Caco-2 (cell line): ENCODE data around the gene SLC44A5. TPM values are rescaled to one million over a fixed set of nuclear protein-coding genes. Genes with fewer than 3 reads are reported as not detected.

Experiments
- BruUV-seq: library from RNA; stranded (reverse); fragments of 400-500 nt; replicated peaks from 2 replicates; lab custom pipeline; 2021; lab: Mats Ljungman, UMichigan
- CTCF ChIA-PET: fragments of 300-600 bp; sonication (Branson Sonifier 250); formaldehyde crosslinking; loops from one replicate; lab custom pipeline; 2022; ENCODE audit warnings: antibody characterized with exemption; lab: Charles Lee
- POLR2A ChIA-PET: fragments of 300-600 bp; sonication (Branson Sonifier 250); formaldehyde crosslinking; loops from one replicate; lab custom pipeline; 2022; ENCODE audit warnings: antibody characterized with exemption; lab: Charles Lee
- DNase-seq, 2 experiments: peaks; one replicate each; pipeline versions ENCODE4 v3.0.0 to v3.0.0-alpha.2; 2020 to 2022
- H3K27me3 ChIP-seq: replicated peaks from 2 replicates; pipeline ENCODE4 v1.6.0; 2011; ENCODE audit warnings: low read length; ENCODE audit not compliant: control insufficient read depth, insufficient read depth
- H3K36me3 ChIP-seq: 2 replicates; pipeline ENCODE4 v1.5.1; 2011; ENCODE audit warnings: low read length; ENCODE audit not compliant: control insufficient read depth, insufficient read depth
- H3K4me1 ChIP-seq: fragments of 250-450 bp; sonication (Bioruptor Pico); 2 replicates; pipeline ENCODE4 v1.5.1; 2020; ENCODE audit warnings: mild to moderate bottlenecking
- H3K4me3 ChIP-seq: 2 replicates; pipeline ENCODE4 v1.5.1; 2011; ENCODE audit warnings: low read depth, mild to moderate bottlenecking, control low read depth, low read length
- H3K9me3 ChIP-seq: fragments of 250-450 bp; sonication (Bioruptor Pico); 2 replicates; pipeline ENCODE4 v1.5.1; 2020; ENCODE audit warnings: mild to moderate bottlenecking, moderate library complexity
- H3K27ac Mint-ChIP-seq: one replicate; pipeline ENCODE4 v1.8.0; 2022; ENCODE audit warnings: mixed read lengths; ENCODE audit not compliant: unreplicated experiment
- H3K27me3 Mint-ChIP-seq: one replicate; pipeline ENCODE4 v1.8.0; 2022; ENCODE audit warnings: mixed read lengths; ENCODE audit not compliant: insufficient read depth, unreplicated experiment
- H3K36me3 Mint-ChIP-seq: one replicate; pipeline ENCODE4 v1.8.0; 2022; ENCODE audit warnings: mild to moderate bottlenecking, mixed read lengths; ENCODE audit not compliant: insufficient read depth, unreplicated experiment
- H3K4me1 Mint-ChIP-seq: one replicate; pipeline ENCODE4 v1.8.0; 2022; ENCODE audit warnings: low read depth, mixed read lengths; ENCODE audit not compliant: unreplicated experiment
- H3K4me3 Mint-ChIP-seq: one replicate; pipeline ENCODE4 v1.8.0; 2022; ENCODE audit warnings: mild to moderate bottlenecking, moderate library complexity, mixed read lengths; ENCODE audit not compliant: unreplicated experiment
- H3K9me3 Mint-ChIP-seq: one replicate; pipeline ENCODE4 v1.8.0; 2022; ENCODE audit warnings: mixed read lengths; ENCODE audit not compliant: unreplicated experiment
- CTCF ChIP-seq, 2 experiments: fragments of 200-600 bp in 1 of 2; IDR thresholded peaks; 1 replicate in 1 of 2; 2 replicates in 1 of 2; pipeline versions ENCODE4 v1.5.1 to v1.8.0; 2011 to 2022; ENCODE audit warnings: antibody characterized with exemption in 1 of 2, control low read depth in 1 of 2, inconsistent platforms in 1 of 2, low read depth in 1 of 2, low read length in 1 of 2, mild to moderate bottlenecking in 1 of 2, moderate library complexity in 1 of 2; ENCODE audit not compliant: insufficient read depth in 1 of 2, severe bottlenecking in 1 of 2, unreplicated experiment in 1 of 2
- intact Hi-C: fragments of 100-400 bp; cut with micrococcal nuclease; formaldehyde crosslinking; loops from one replicate; pipeline ENCODE4 v1.10.0; 2022; ENCODE audit not compliant: unreplicated experiment
- total RNA-seq: library from RNA; stranded (reverse); gene quantifications from 2 replicates; pipeline ENCODE4 v1.2.3, GENCODE V29; 2022

SLC44A5 gene
- total RNA-seq, 1 experiment from 2014 or later: 13.6 TPM

DNA sequence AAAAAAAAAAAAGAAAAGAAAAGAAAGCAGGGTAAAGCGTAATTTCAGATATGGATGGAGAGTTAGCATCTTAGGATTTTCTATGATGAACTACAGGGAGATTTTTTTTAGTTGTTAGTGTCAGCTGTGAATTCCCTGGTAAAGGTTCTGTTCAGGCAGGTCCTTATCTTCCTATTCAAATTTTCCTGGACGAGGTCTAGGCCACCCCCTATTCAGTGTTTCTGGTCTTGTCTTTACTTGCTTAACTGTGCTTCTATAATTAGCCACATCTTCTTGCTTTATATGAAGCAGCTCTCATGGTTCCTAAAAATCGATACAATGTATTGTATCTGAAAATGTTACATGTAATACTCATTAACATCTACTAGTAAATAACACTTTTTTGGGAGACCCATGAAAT lies 318.9 kb downstream of the SLC44A5 start:
- no TSS peak for BruUV-seq
- no peaks in the 10 kb centered on the region for H3K4me1 Mint-ChIP-seq
- H3K4me3 ChIP-seq: no peak overlapping the region
- H3K9me3 Mint-ChIP-seq: no peaks in the 10 kb centered on the region
- H3K36me3 Mint-ChIP-seq: peaks cover 9% of the 10 kb centered on the region
- no peaks in the 10 kb centered on the region for H3K27me3 ChIP-seq
- H3K9me3 ChIP-seq: no peaks in the 10 kb centered on the region
- ChIA-PET CTCF (no interaction called here), POLR2A (no interaction called here)
- intact Hi-C loops: no loop called here
- no peaks in the 10 kb centered on the region for H3K27me3 Mint-ChIP-seq
- no peaks in the 10 kb centered on the region for H3K4me1 ChIP-seq
- no peak overlapping the region for H3K4me3 Mint-ChIP-seq
- TF ChIP-seq CTCF (IDR thresholded peaks at IDR 0.05; ENCODE audit: insufficient read depth in 1 of 2, low read depth in 1 of 2, low read length in 1 of 2, severe bottlenecking in 1 of 2, unreplicated experiment in 1 of 2): no peak
- DNase-seq: no peak
- no peaks in the 10 kb centered on the region for H3K36me3 ChIP-seq
- no peak overlapping the region for H3K27ac Mint-ChIP-seq

DNA sequence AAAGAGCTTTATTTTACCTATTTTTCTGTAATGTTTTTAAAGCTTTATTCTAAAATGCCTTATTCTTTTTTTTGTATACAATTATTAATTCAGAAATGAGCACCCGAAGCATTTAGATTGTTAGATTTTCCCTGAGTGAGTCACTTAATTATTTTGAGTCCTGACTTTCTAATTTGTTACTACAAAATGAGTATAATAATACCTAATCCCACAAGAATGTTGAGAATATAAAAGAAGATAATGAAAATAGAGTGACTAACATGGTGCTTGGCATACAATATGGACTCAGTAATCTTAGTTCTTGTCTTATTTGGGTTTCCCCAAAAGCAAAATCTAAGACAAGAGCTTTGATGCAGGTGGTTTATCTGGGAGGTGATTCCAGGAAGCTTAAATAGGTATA lies 334.5 kb downstream of the SLC44A5 start:
- no peaks in the 10 kb centered on the region for H3K4me1 ChIP-seq
- no peak for TF ChIP-seq CTCF (IDR thresholded peaks at IDR 0.05; ENCODE audit: insufficient read depth in 1 of 2, low read depth in 1 of 2, low read length in 1 of 2, severe bottlenecking in 1 of 2, unreplicated experiment in 1 of 2)
- H3K27me3 Mint-ChIP-seq: no peaks in the 10 kb centered on the region
- no TSS peak for BruUV-seq
- no peaks in the 10 kb centered on the region for H3K27me3 ChIP-seq
- H3K4me3 ChIP-seq: no peak overlapping the region
- peaks cover 20% of the 10 kb centered on the region for H3K36me3 Mint-ChIP-seq
- DNase-seq: no peak
- intact Hi-C loops: no loop called here
- H3K4me3 Mint-ChIP-seq: no peak overlapping the region
- H3K36me3 ChIP-seq: no peaks in the 10 kb centered on the region
- ChIA-PET CTCF (no interaction called here), POLR2A (no interaction called here)
- no peaks in the 10 kb centered on the region for H3K9me3 ChIP-seq
- H3K27ac Mint-ChIP-seq: no peak overlapping the region
- no peaks in the 10 kb centered on the region for H3K4me1 Mint-ChIP-seq
- peaks cover 10% of the 10 kb centered on the region for H3K9me3 Mint-ChIP-seq

GRCh38 chr1:75275631-75276030 lies 335.3 kb downstream of the SLC44A5 start:
- Mint-ChIP-seq H3K4me1 (no peaks in the 10 kb centered on the region), H3K27ac (no peak overlapping the region), H3K27me3 (no peaks in the 10 kb centered on the region), H3K4me3 (no peak overlapping the region), H3K9me3 (peaks cover 3% of the 10 kb centered on the region), H3K36me3 (peaks cover 14% of the 10 kb centered on the region)
- DNase-seq: no peak
- ChIA-PET CTCF (interaction anchor here (1.0 kb wide), 1 partner anchor 10 kb away, joined by 5 read pairs; no protein-coding TSS in a partner anchor), POLR2A (no interaction called here)
- Histone ChIP-seq H3K4me1 (no peaks in the 10 kb centered on the region), H3K9me3 (no peaks in the 10 kb centered on the region), H3K27me3 (no peaks in the 10 kb centered on the region), H3K36me3 (no peaks in the 10 kb centered on the region), H3K4me3 (no peak overlapping the region)
- intact Hi-C loops: no loop called here
- no peak for TF ChIP-seq CTCF (IDR thresholded peaks at IDR 0.05; ENCODE audit: insufficient read depth in 1 of 2, low read depth in 1 of 2, low read length in 1 of 2, severe bottlenecking in 1 of 2, unreplicated experiment in 1 of 2)
- BruUV-seq: no TSS peak
